Endothelial cell of umbilical vein (primary cell): Measurements from ENCODE around the gene RUSF1. TPM values are rescaled to one million over a fixed set of nuclear protein-coding genes. Genes with fewer than 3 reads are reported as not detected.

Source experiments
- BruUV-seq: library from RNA; stranded (reverse); fragments of 400-500 nt; replicated peaks from 2 replicates; lab custom pipeline; 2021; lab: Mats Ljungman, UMichigan
- CTCF ChIA-PET: fragments of 300-600, 350-600 bp; sonication (Branson Sonifier 250); formaldehyde crosslinking; loops from one replicate; lab custom pipeline; 2021; ENCODE audit warnings: antibody characterized with exemption, inconsistent platforms; lab: Charles Lee
- POLR2A ChIA-PET: fragments of 300-600, 350-600 bp; sonication (Branson Sonifier 250); formaldehyde crosslinking; loops from one replicate; lab custom pipeline; 2021; ENCODE audit warnings: antibody characterized with exemption, inconsistent platforms; lab: Charles Lee
- DNase-seq: peaks from one replicate; pipeline ENCODE4 v3.0.0-alpha.2; 2011; ENCODE audit warnings: low read depth, low spot score
- FAIRE-seq: peaks from 2 replicates; lab custom pipeline; 2011; peaks lifted over from hg19 to GRCh38; lab: Jason Lieb, UNC
- H2AFZ ChIP-seq: 2 replicates; pipeline ENCODE4 v1.6.0; 2012; ENCODE audit warnings: low read depth, low read length, control low read depth, inconsistent platforms
- H3K27ac ChIP-seq: 2 replicates; pipeline ENCODE4 v1.5.1; 2011; ENCODE audit warnings: low read depth, mild to moderate bottlenecking, control low read depth, low read length, moderate library complexity; ENCODE audit not compliant: insufficient read depth
- H3K27me3 ChIP-seq, 2 experiments: 2 replicates each; pipeline versions ENCODE4 v1.6.0 to v1.6.1; 2011; ENCODE audit warnings: low read length in 2 of 2, mixed read lengths in 1 of 2; ENCODE audit not compliant: control insufficient read depth in 2 of 2, insufficient read depth in 2 of 2
- H3K36me3 ChIP-seq, 2 experiments: 2 replicates in 1 of 2; 3 replicates in 1 of 2; pipeline ENCODE4 v1.5.1; 2011; ENCODE audit warnings: low read length in 2 of 2, mild to moderate bottlenecking in 1 of 2, moderate library complexity in 1 of 2; ENCODE audit not compliant: control insufficient read depth in 2 of 2, insufficient read depth in 2 of 2; ENCODE audit errors: extremely low read depth in 1 of 2
- H3K4me1 ChIP-seq: 3 replicates; pipeline ENCODE4 v1.5.1; 2011; ENCODE audit warnings: mild to moderate bottlenecking, low read length; ENCODE audit not compliant: control insufficient read depth, insufficient read depth; ENCODE audit errors: extremely low read depth
- H3K4me2 ChIP-seq: 2 replicates; pipeline ENCODE4 v1.6.1; 2011; ENCODE audit warnings: low read length, control low read depth, mixed read lengths; ENCODE audit not compliant: insufficient read depth
- H3K4me3 ChIP-seq, 3 experiments: fragments of 200-600 bp in 1 of 3; sonication (generic), shearing (Covaris generic) in 1 of 3; replicated peaks in 1 of 3; 2 replicates each; pipeline ENCODE4 v1.5.1; 2011 to 2016; ENCODE audit warnings: control low read depth in 3 of 3, low read length in 3 of 3, mild to moderate bottlenecking in 2 of 3, inconsistent platforms in 1 of 3, low read depth in 1 of 3, moderate library complexity in 1 of 3; ENCODE audit not compliant: insufficient read depth in 1 of 3
- H3K79me2 ChIP-seq: 2 replicates; pipeline ENCODE4 v1.6.0; 2012; ENCODE audit warnings: low read length, inconsistent platforms; ENCODE audit not compliant: control insufficient read depth, insufficient read depth
- H3K9ac ChIP-seq: replicated peaks from 2 replicates; pipeline ENCODE3; 2011; ENCODE audit warnings: low read length, control low read depth; ENCODE audit not compliant: insufficient read depth; ENCODE audit errors: extremely low read depth
- H3K9me1 ChIP-seq: replicated peaks from 3 replicates; pipeline ENCODE4 v1.6.0; 2011; ENCODE audit warnings: mild to moderate bottlenecking, low read length; ENCODE audit not compliant: control insufficient read depth, insufficient read depth; ENCODE audit errors: extremely low read depth
- H3K9me3 ChIP-seq: replicated peaks from 2 replicates; pipeline ENCODE4 v1.5.1; 2012; ENCODE audit warnings: low read length, inconsistent platforms; ENCODE audit not compliant: control insufficient read depth, insufficient read depth
- H4K20me1 ChIP-seq: replicated peaks from 2 replicates; pipeline ENCODE3; 2011; ENCODE audit warnings: mild to moderate bottlenecking, low read length; ENCODE audit not compliant: control insufficient read depth, insufficient read depth; ENCODE audit errors: extremely low read depth
- CTCF ChIP-seq, 2 donors: IDR thresholded peaks; 1 replicate in 1 of 2; 2 replicates in 1 of 2; pipeline ENCODE4 v1.5.1; 2011; ENCODE audit warnings: low read length in 2 of 2, mild to moderate bottlenecking in 2 of 2, moderate library complexity in 2 of 2, control low read depth in 1 of 2, inconsistent platforms in 1 of 2, low read depth in 1 of 2; ENCODE audit not compliant: insufficient read depth in 1 of 2; ENCODE audit errors: extremely low read depth in 1 of 2
- EZH2 ChIP-seq: IDR thresholded peaks from 2 replicates; pipeline ENCODE4 v1.6.1; 2012; ENCODE audit warnings: borderline replicate concordance, low read depth, mild to moderate bottlenecking, moderate library complexity, low read length, inconsistent platforms; ENCODE audit not compliant: severe bottlenecking
- JUN ChIP-seq: IDR thresholded peaks from 2 replicates; pipeline ENCODE4 v1.6.1; 2011; ENCODE audit warnings: borderline replicate concordance, low read depth; ENCODE audit not compliant: insufficient read length, insufficient read depth
- MAX ChIP-seq: IDR thresholded peaks from 2 replicates; pipeline ENCODE4 v1.6.1; 2011; ENCODE audit not compliant: insufficient read depth, insufficient read length
- MYC ChIP-seq: IDR thresholded peaks from one replicate; pipeline ENCODE4 v1.6.1; 2011; ENCODE audit warnings: mild to moderate bottlenecking, low read depth, low read length
- POLR2AphosphoS5 ChIP-seq: IDR thresholded peaks from 2 replicates; pipeline ENCODE4 v1.6.1; 2012; ENCODE audit warnings: low read depth, mild to moderate bottlenecking, control low read depth, low read length, moderate library complexity; ENCODE audit not compliant: insufficient read depth
- dilution Hi-C: fragments of 300-500 bp; cut with MboI; formaldehyde crosslinking; loops from one replicate; pipeline ENCODE4 v1.15.0; 2019; ENCODE audit warnings: low sequenced_read_pairs; ENCODE audit not compliant: extremely low pct_ligation_motif_present
- intact Hi-C: fragments of 100-400 bp; cut with micrococcal nuclease; formaldehyde crosslinking; loops from one replicate; pipeline ENCODE4 v1.10.0; 2022
- polyA plus RNA-seq, 4 experiments: library from polyadenylated mRNA; depleted of rRNA in 3 of 4; stranded (reverse) in 3 of 4; unstranded in 1 of 4; fragments of >200 nt; gene quantifications; 2 replicates each; pipeline versions ENCODE4 v1.2.1 to v1.2.3, GENCODE V29; 2011 to 2012; ENCODE audit warnings: missing spikeins in 1 of 4
- total RNA-seq: library from RNA; stranded (reverse); gene quantifications from 2 replicates; pipeline ENCODE4 v1.2.3, GENCODE V29; 2021

RUSF1 gene
- total and polyA plus RNA-seq, 2 donors (not counting 3 experiments of a cell fraction or from before 2014, with no cell fraction given), result 36.4 to 40.3 TPM

- no peak for FAIRE-seq
- intact Hi-C loops, result no loop called here
Measured at GRCh38 chr16:31519759-31520431, 11.7 kb upstream of the RUSF1 start.

GRCh38 chr16:31517800-31518402 lies 9.7 kb upstream of the RUSF1 start:
- H3K79me2 ChIP-seq, result no peaks in the 10 kb centered on the region
- H3K4me3 ChIP-seq, result no peak overlapping the region
- no peaks in the 10 kb centered on the region for H3K4me1 ChIP-seq
- no peak overlapping the region for H3K4me2 ChIP-seq
- BruUV-seq, result no TSS peak
- H3K36me3 ChIP-seq, result no peaks in the 10 kb centered on the region
- dilution Hi-C loops, result no loop called here
- H3K9me1 ChIP-seq, result no peaks in the 10 kb centered on the region
- TF ChIP-seq MYC, result no peak
- TF ChIP-seq EZH2, result no peak
- TF ChIP-seq MAX, result no peak
- no peak for TF ChIP-seq CTCF (IDR thresholded peaks at IDR 0.05; ENCODE audit: extremely low read depth in 1 of 2, insufficient read depth in 1 of 2, low read depth in 1 of 2, low read length in 2 of 2)
- TF ChIP-seq JUN, result no peak
- no peaks in the 10 kb centered on the region for H3K27me3 ChIP-seq
- intact Hi-C loops, result no loop called here
- H4K20me1 ChIP-seq, result no peaks in the 10 kb centered on the region
- ChIA-PET POLR2A (no interaction called here), CTCF (no interaction called here)
- H2AFZ ChIP-seq, result no peak overlapping the region
- H3K9me3 ChIP-seq, result no peaks in the 10 kb centered on the region
- no peak overlapping the region for H3K9ac ChIP-seq
- FAIRE-seq, result no peak
- DNase-seq, result no peak
- H3K27ac ChIP-seq, result no peak overlapping the region

More at GRCh38 chr16:31519759-31520431, 11.7 kb upstream of the RUSF1 start:
- H3K4me3 ChIP-seq, result no peak overlapping the region
- H3K79me2 ChIP-seq, result no peaks in the 10 kb centered on the region
- ChIA-PET CTCF (interaction anchor here (1.4 kb wide), 1 partner anchor 12 kb away, joined by 3 read pairs; the partner anchor contains the start of gene RUSF1), POLR2A (no interaction called here)
- no peaks in the 10 kb centered on the region for H3K9me3 ChIP-seq
- H3K27me3 ChIP-seq, result no peaks in the 10 kb centered on the region
- dilution Hi-C loops, result no loop called here
- no peaks in the 10 kb centered on the region for H4K20me1 ChIP-seq
- H3K9me1 ChIP-seq, result no peaks in the 10 kb centered on the region
- no peak overlapping the region for H3K9ac ChIP-seq
- TF ChIP-seq JUN, result no peak
- TF ChIP-seq POLR2AphosphoS5, result no peak
- no peak for TF ChIP-seq EZH2
- TF ChIP-seq MYC, result no peak
- H3K27ac ChIP-seq, result no peak overlapping the region
- no peak for DNase-seq
- no peak overlapping the region for H2AFZ ChIP-seq
- H3K4me2 ChIP-seq, result no peak overlapping the region
- no TSS peak for BruUV-seq
- H3K36me3 ChIP-seq, result no peaks in the 10 kb centered on the region
- no peaks in the 10 kb centered on the region for H3K4me1 ChIP-seq
